GM19351 (cell line): Measurements from ENCODE around the gene STAG1.
"Not testable (repeated sequence)": the region's sequence is repeated elsewhere in the genome, so short reads cannot be mapped to it uniquely, and the experiment has no call there.

Experiments used
- ATAC-seq: cut with Tn5 transposase; IDR thresholded peaks from one replicate; pipeline ENCODE4 v1.9.1; 2021; ENCODE audit warnings: mild to moderate bottlenecking, moderate library complexity; ENCODE audit not compliant: unreplicated experiment

Gene STAG1

DNA sequence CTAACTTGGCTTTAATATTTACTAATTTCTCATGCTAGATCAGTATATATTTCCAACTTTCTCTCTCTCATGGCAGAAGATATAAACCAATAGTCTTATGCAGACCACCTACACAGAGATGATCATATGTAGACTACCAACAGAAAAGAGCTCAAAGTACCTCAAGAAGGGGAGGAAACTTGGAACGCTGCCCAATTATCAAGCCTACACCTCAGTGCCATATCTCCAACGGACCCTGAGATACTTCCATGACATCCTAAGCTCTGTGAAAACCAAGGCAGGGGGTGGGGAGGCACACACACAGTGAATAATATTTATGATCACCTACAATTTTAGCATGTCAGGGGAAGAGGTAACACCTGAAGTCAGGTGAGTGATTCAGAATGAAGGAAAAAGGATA is 100.6 kb downstream of the STAG1 start:
- ATAC-seq = no peak

DNA sequence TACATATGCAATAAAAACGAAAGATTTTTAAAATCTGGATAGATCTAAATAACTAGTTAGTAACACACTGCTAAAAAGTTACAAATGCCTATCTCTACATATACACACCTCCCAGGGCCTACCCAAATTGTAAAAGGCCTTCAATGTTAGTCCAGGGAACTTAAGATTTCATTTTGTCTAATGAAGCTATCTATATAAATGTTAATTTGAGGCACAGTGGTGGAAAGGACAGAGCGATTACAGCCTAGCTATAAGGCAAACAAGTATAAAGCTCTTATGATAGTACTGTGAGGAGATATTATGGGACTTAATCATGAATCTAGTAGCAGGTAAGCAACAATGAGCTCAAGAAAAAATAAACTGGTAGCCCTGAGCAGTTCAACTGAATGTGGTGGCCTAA is 101.7 kb downstream of the STAG1 start:
- no peak for ATAC-seq

DNA sequence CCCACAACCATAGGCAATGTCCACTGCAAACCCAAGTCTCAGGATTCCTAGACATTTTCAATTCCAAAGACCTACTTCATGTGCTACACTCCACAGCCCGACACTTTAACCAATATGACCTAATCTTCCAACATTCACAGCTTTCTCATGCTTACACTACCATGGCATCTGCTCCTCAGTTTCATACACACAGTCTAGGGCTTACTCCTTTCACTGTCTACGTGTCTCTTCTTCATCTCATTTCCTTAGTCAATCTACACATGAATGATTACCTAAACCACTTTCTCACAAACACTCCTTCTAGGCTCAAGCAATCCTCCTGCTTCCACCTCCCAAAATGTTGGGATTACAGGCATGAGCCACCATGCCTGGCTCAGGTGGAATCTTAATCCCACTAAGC is 106.3 kb downstream of the STAG1 start:
- ATAC-seq = no peak

DNA sequence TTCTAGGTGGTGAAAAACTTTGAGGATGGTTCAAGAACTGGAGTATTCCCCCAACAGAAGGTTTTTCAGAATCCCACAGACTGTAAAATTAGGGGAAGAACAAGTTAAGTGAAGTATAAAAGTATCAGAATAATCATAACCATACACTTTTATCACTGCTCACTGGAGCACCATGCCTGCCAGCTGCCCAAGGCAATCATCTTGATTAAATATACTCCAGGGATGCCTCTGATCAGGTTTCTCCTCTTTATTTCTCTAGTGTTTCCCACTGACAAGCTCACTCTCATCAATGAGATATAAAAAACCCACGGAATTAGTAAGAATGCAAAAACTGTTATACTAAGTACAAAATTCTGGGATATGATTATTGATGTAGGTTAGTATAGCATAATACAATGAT is 108.0 kb downstream of the STAG1 start:
- ATAC-seq = no peak

DNA sequence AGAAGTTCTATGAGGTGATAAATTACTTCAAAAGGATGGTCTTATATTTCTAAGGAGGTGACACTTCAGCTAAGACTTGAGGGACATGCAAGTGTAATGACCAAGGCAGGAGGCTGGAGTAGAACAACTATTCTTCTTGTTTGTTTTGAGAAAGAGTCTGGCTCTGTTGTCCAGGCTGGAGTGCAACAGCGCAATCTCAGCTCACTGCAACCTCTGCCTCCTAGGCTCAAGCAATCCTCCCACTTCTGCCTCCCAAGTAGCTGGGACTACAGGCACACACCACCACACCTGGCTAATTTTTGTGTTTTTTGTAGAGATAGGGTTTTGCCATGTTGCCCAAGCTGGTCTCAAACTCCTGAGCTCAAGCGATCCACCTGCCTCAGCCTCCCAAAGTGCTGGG is 108.8 kb downstream of the STAG1 start:
- not testable (repeated sequence) for ATAC-seq

DNA sequence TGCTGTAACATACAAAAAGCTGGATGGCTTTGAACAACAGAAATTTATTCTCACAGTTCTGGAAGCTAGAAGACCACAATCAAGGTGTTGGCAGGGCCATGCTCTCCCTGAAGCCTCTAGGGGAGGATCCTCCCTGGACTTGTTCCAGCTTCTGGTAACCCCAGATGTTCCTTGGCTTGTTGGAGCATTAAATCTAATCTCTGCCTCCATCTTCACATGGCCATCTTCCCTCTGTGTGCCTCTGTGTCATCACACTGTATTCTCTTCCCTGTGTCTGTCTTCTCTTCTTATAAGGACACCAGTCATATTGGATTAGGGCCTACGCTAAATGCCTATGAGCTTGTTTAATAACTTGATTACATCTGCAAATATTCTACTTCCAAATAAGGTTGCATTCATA is 109.5 kb downstream of the STAG1 start:
- no peak for ATAC-seq

DNA sequence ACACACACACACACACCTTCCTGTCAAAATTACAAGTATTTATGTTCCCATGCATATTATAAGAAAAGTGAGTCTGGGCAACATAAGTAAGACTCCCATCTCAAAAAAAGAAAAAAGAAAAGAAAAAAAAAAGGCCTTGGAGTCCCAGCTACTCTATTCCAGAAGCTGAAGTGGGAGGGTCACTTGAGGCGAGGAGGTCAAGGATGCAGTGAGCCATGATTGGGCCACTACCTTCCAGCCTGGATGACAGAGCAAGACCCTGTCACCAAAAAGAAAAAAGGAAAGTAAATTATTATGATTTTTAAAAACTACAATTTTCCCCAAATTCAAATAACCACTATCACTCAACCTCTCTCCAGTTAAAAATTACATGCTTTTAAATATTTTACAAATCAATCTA is 113.1 kb downstream of the STAG1 start:
- ATAC-seq = no peak

DNA sequence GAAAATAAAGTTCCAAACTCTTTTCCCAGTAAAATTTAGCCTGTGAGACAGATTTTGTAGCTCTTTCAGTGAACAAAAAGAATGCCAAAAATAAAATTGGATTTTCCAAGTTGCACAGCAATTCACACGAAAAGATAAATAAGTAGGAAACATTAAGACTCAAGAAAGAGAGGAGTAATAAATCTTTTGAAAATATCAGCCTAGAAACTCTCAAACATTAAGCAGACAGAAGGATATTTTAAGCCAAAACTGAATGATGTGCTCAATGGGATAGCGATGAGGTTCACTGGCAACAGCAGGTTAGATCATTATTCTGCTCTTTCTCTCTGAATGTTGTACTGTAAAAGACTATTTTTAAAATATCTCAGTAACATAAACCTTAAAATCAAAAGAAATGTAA is 115.0 kb downstream of the STAG1 start:
- no peak for ATAC-seq

DNA sequence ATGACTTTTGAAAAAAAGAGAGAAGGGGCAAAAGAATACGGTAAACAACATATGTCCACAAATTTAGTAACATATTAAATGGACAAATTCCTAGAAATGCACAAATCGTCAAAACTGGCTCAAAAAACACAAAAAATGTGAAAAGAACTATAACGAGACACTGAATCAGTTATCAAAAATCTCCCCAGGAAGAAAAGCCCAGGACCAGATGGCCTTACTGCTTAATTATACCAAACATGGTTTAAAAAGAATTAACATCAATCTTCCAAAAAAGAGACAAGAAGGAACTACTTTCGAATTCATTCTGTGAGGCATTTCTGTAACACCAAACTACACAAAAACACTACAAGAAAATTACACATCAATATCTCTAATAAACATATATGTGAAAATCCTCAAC is 117.4 kb downstream of the STAG1 start:
- ATAC-seq = no peak

DNA sequence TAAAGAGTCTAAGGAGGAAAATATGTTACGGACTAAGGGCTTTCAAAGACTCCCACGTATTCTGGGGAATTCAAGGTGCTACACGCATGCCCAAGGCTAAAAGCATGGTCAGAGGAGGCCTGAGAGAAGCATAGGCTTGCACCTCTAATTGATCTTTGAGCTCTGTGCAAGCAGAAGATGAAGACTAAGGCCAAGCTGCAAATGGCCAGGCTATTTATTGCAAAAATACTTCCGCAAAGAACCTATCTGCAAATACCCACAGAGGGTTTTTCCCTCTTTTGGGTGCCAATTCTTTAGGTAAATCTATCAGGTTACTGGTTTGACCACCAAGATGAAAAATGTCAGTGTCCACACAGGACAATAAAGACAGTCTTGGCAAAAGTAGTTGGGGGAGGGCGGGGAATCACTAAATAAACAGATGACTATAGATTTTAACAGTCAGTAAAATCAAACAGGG is 119.5 kb downstream of the STAG1 start:
- no peak for ATAC-seq

DNA sequence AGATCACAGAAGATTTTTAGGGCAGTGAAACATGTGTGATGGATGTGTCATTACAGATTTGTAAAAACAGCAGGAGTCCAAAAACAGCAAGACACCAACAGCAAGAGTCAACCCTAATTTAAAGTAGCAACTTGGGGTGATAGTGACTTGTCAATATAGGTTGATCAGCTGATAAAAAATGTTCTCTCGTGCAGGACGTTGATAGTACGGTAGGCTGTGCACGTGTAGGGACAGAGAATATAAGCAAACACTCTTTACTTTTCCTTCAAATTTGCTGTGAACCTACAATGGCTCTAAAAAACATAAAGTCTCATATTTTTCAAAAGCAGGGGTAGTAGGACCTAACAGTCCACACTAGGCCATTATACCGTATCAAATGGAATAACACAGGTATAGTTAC is 120.8 kb downstream of the STAG1 start:
- ATAC-seq = no peak

DNA sequence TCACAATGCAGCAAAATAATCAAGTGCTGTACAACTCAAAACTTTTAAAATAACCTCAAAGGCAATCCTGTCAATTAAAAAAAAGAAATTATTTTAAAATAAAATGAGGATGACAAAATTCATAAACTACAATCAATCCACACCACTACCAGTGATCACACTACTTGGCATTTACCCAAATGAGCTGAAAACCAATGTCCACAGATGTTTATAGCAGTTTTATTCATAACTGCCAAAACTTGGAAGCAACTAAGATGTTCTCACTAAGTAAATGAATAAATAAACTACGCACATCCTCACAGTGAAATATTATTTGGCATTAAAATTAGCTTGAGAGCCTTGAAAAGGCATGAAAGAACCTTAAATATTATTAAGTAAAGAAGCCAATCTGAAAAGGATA is 121.3 kb downstream of the STAG1 start:
- no peak for ATAC-seq

DNA sequence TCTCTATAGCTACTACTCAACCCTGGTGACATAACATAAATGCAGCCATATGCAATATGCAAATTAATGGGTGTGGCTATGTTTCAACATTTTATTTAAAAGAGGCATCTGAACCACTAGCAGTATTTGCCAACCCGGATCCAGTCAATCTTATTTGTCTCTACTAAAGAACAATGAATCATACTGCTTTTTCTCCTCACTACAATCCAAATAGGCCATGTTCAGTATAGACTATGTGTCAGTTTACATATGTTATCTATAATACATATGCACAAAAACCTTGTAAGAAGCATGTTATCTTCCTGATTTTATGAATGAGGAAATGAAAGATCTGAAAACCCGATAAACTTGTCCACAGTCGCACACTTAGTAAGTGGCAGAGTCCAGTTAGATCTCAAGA is 125.7 kb downstream of the STAG1 start:
- ATAC-seq = no peak

DNA sequence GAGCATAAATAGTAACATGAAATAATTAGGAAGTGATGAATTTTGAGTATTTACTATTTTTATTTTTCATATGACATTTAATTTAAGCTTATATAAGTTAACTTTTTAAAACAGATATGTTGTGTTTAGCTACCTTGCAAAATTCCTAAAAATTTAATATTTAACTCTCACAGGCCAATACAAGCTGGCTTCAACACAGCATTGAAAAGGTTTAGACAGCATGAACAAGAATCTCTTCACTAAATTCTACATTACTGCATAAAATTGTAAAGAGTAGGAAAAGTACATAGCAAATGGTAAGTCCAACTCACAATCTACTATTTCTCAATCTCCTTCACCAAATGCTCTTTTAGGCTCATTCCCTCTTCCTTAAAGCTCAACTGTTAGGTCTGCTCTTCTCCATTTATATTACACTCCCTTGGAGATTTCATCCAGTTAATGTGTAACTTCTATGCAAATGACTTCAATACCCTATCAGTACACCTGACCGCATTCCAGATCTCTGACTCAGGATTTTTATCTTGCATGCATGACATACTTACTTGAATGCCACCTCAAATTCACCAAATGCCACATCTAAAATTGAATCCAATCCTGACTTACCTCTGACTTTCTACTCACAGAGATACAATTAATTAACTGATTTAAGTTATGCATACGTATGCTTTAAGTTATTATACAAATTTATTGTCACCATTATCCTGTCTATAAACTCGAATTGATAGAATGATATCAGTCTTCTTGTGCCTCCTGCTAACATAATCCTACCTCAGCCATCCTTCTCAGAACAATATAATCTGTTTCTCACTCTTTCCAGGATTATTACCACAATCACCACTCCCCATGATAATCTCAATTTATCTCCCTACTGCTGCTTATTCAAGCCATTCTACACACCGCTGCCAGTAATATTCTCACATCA is 127.0 kb downstream of the STAG1 start:
- ATAC-seq = no peak

DNA sequence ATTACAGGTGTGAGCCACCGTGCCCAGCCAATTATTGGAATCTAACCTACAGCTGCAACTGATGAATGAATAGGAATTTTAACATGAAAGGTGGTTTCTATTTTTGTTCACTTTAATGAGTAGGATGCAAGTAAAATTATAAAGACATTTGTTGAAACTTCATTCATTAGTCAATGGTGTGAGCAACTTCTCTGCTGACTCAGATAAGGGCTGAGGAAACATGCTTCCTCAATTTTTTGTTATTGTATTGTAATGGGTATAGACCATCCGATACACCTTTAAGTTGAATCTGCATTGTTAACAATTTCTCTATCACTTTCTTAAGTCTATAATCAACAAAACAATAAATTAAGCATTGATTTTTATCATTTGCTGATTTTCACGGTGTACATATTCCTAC is 127.8 kb downstream of the STAG1 start:
- no peak for ATAC-seq

DNA sequence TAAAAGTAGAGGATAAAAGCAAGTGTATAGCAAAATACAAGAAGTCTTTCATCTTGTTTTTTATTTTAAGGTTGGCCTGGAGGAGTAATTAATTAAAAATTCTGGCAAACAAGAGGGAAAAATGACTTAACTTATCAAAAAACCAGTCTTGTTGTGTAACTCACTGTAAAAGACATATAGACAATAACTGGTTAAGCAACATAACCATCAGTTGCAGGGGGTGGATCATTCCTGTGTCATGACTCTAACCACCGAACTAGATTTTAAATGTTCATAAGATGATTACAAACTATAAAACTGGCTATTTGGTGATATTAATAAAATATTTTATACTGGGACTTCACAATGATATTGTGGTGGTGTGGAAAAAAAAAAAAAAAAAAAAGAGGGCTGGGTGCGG is 130.6 kb downstream of the STAG1 start:
- no peak for ATAC-seq

DNA sequence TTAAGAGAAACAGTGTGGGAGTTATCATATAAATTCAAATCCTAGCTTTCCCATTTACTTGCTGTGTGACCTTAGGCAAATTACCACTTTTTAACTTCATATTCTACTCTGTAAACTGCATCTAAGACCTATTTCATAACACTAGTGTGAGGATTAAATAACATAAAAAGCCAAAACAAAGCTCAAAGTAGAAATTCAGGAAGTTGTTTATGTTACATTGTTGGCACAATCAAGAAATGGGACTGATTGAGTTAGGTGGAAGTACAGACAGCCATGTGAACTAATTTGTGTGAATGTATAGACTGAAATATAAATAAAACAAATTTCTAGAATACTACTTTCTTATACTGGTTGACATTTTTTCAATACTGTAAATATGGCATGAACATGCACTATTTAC is 131.7 kb downstream of the STAG1 start:
- no peak for ATAC-seq

DNA sequence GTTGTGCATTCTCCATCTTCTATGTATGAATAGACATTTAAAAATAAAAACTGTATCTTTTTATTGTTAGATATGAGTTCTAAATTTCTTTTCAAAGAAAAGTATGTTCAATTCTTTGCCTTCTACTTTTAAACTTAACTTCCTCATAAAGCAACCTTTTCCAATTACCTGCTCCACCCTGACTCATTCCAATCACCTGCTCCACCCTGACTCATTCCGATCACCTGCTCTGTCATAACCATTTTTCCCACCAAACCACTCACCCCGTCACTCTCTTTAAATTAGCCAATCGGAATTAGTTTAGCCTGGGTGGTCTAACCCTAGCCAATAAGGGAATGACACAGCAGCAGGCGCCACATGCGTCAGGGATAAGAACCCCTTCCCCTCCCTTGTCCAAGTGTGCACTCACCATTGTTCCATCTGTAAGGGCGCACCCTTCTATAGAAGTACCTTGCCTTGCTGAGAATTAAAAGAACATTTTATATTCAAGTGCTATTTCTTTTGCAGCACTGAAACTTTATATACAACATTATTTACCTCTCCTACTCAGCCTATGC is 134.1 kb downstream of the STAG1 start:
- ATAC-seq = not testable (repeated sequence)

DNA sequence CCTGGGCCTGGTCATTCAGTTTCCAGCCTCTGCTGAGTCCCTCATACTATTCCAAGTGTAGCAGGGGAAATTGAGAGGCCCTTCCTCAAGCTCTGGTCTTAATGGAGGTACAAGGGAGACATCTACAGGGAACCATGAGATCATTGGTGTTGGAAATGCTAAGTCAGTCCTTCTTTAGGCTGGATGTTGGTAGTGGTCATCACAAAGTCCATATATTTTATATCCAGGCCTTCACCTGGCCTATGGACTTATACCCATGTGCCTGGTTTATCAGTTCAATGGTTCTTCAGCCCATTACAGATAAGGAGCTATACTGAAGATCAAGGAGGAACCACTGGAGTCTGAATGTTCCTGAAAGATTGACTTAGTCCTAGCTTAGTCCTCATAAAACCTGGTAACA is 135.0 kb downstream of the STAG1 start:
- ATAC-seq = no peak

DNA sequence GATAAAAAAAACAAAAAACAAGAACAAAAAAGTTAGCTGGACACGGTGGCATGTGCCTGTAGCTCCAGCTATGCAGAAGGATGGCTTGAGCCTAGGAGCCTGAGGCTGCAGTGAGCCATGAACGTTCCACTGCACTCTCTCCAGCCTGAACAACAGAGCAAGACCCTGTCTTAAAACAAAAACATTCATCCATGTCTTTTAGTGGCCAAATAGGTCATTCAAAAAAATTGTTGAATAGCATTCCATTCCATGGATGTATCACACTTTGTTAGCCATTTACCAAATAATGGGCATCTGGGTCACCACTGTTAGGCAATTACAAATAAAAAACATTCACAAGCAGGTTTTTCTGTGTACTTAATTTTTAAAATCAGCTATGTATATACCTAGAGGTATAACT is 139.7 kb downstream of the STAG1 start:
- ATAC-seq = no peak

DNA sequence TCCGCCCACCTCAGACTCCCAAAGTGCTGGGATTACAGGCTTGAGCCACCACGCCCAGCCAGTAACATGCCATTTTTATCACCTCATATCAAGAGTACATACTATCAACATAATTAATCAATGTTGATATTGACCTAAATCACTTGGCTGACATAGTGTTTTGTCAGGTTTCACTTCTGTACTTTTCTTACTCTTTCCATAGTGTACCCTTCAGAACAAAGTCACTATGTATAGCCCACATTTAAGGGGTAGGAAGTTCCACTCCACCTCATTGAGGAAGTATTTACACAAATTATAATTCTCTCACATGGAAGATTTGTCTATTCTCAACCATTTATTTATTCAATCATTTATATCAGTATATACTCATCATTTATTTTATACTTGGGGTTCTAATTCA is 145.2 kb downstream of the STAG1 start:
- ATAC-seq = no peak

DNA sequence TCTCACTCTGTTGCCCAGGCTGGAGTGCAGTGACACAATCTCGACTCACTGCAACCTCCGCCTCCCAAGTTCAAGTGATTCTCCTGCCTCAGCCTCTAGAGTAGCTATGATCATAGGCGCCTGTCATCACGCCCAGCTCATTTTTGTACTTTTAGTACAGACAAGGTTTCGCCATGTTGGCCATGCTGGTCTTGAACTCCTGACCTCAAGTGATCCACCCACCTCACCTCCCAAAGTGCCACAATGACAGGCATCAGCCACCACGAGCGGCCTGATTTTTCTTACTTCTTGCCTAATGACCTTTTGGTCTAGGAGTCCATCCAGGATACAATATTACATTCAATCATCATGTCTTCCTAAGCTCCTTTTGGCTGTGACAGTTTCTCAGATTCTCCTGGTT is 146.0 kb downstream of the STAG1 start:
- ATAC-seq = not testable (repeated sequence)

DNA sequence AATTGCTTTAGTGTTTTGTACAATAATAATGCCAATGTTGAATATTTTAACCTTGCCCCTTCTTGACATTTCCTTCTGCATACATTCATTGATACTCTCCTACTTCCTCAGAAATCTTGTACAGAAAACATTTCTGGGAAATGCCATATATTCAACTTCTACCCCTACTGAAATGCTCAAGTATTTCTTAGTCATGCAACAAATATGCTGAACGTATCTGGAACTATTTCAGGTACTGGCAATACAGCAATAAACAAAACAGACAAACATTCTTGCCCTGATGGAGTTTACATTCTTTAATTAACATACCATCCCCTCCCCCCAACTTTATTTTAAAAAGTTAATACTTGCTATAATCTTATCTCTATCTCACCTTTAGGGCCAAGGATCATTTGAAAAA is 147.2 kb downstream of the STAG1 start:
- ATAC-seq = no peak
